HG02943 (cell line): ENCODE results near the gene RNF217.
"Not testable (repeated sequence)": the region's sequence is repeated elsewhere in the genome, so short reads cannot be mapped to it uniquely, and the experiment has no call there.

ENCODE experiments used
- ATAC-seq: cut with Tn5 transposase; IDR thresholded peaks from one replicate; pipeline ENCODE4 v1.9.1; 2021; ENCODE audit warnings: mild to moderate bottlenecking, low read depth, moderate library complexity; ENCODE audit not compliant: unreplicated experiment

Gene RNF217

DNA sequence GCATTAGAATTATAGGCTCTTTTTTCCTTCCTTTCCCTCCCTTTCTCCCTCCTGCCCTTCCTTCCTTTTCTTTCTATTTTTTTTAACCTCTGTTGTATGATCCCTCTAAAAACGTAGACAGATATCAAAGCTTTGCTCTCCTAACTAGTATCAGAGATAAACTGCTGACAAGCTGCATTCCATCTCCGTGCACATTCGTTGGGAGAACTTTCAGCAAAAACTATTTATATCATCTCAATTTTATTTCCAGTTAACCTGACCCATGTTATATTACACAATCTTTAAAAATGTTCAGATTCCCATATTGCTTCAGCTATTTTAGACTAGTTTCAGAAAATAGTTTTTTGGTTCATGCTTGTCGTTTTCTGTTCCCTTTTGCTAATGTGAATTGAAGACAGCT lies 47.3 kb downstream of the RNF217 start:
- ATAC-seq = no peak

GRCh38 chr6:125013938-125014660 lies 51.9 kb downstream of the RNF217 start:
- ATAC-seq = no peak

DNA sequence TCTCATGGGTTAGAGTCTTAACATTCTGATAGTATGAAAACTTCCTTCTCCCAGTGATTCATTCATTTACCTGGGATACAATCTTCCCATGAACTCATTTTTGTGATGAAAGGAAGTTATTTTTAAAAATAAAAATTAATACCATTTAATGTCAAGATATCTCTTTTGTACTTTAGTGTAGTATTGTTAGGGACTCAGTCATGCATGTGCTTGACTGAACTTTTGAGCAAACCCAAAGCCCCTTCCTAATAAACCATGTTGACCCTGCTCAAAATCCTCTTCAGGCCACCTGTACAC lies 52.4 kb downstream of the RNF217 start:
- no peak for ATAC-seq

DNA sequence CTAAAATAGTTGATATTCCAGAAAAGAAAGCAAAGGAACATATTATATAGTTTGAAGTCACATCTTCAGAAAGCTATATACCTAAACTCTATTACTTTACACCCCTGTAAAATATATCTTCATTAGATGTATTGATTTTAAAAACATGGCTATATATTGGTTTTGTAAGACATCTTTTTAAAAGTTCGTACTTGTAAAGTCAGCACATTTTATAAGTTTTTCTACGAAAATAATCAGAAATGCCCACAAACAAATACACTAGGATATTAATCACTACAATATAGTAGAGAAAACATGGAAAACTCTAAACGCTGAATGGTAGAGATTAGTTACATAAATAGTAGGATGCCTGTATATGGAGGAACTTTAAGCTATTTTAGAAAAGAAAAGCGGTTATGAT lies 52.9 kb downstream of the RNF217 start:
- no peak for ATAC-seq

GRCh38 chr6:125018136-125018535 lies 55.9 kb downstream of the RNF217 start:
- no peak for ATAC-seq

DNA sequence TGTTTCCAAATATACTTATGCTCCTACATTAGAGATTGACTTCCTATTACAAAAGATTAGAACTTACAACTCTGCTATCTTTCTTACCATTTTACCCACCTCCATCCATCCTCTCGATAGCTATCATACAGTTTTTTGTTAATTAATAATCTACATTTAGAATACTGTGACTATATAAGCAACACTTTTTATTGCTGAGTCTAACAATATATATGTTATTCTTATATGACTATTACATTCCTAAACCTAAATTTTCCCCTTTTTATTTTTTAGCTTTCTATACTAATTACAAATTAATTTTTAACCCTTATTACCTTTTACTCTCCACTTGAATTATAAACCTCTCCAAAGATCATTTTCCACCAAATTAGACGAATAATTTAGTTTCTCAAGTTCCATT lies 57.0 kb downstream of the RNF217 start:
- ATAC-seq = no peak

GRCh38 chr6:125019918-125020317 lies 57.7 kb downstream of the RNF217 start:
- ATAC-seq = no peak

DNA sequence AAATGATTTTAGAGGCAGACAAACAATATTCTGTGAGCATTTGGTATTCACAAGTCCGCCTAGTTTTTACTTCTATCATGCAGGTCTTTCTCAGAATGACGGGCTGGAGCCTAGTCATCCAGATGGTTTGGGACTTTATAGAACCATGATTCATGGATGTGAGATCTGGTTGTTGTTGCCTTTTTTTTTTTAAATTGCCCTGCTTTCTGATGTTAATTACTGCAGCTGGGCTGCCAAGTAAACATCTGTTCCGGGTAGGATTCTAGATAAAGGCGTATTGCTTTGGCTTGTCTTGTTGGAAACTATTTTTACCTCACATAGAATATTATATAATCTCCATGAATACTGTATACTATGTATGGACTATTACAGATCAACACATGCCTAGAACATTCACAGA lies 58.1 kb downstream of the RNF217 start:
- ATAC-seq = no peak

GRCh38 chr6:125022391-125022989 lies 60.3 kb downstream of the RNF217 start:
- no peak for ATAC-seq

GRCh38 chr6:125025164-125025854 lies 63.1 kb downstream of the RNF217 start:
- no peak for ATAC-seq

DNA sequence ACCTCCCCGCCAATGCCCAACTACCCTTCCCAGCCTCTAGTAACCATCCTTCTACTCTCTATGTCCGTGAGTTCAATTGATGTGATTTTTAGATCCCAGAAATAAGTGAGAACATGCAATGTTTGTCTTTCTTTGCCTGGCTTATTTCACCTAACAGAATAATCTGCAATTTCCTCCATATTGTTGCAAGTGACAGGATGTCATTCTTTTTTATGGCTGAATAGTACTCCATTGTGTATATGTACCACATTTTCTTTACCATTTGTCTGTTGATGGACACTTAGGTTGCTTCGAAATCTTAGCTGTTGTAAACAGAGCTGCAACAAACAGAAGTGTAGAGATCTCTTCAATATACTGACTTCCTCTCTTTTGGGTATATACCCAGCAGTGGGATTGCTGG lies 65.0 kb downstream of the RNF217 start:
- ATAC-seq = no peak

DNA sequence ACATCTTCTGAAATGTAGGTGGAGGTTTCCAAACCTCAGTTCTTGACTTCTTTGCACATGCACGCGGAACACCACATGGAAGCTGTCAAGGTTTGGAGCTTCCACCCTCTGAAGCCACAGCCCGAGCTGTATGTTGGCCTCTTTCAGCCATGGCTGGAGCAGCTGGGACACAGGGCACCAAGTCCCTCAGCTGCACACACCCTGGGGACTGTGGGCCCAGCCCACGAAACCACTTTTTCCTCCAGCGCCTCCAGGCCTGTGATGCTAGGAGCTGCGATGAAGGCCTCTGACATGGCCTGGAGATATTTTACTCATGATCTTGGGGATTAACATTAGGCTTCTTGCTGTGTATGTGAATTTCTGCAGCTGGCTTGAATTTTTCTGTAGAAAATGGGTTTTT lies 68.7 kb downstream of the RNF217 start:
- no peak for ATAC-seq

DNA sequence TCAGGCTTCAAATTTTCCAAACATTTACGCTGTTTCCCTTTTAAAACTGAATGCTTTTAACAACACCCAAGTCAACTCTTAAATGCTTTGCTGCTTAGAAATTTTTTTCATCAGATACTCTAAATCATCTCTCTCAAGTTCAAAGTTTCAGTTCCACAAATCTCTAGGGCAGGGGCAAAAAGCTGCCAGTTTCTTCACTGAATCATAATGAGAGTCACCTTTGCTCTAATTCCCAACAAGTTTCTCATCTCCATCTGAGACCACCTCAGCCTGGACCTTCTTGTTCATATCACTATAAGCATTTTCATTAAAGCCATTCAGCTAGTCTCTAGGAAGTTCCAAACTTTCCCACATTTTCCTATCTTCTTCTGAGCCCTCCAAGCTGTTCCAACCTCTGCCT lies 69.1 kb downstream of the RNF217 start:
- ATAC-seq = no peak

- ATAC-seq = not testable (repeated sequence)
Observed at GRCh38 chr6:125034929-125035328, 72.7 kb downstream of the RNF217 start.

- ATAC-seq = not testable (repeated sequence)
Observed at GRCh38 chr6:125036486-125036885, 74.2 kb downstream of the RNF217 start.

DNA sequence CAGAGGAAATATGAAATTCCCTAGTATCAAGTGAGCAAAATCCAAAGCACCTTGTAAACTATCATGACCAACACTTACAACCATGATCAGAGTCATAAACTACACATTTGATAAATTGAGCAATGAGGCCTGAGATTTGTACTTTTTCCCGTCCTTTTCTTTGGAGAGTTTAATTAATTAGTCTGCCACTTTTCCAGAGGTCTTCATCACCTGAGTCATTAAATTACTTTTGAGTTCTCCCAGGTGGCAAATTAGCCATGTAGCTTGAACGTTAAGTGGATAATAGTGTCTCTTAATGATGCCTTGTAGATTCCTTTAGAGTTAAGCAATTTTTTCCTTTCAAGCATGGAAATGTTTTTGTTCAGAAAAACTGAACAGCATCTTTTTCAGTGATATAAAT lies 75.6 kb downstream of the RNF217 start:
- no peak for ATAC-seq

GRCh38 chr6:125038925-125039324 lies 76.7 kb downstream of the RNF217 start:
- ATAC-seq = no peak

DNA sequence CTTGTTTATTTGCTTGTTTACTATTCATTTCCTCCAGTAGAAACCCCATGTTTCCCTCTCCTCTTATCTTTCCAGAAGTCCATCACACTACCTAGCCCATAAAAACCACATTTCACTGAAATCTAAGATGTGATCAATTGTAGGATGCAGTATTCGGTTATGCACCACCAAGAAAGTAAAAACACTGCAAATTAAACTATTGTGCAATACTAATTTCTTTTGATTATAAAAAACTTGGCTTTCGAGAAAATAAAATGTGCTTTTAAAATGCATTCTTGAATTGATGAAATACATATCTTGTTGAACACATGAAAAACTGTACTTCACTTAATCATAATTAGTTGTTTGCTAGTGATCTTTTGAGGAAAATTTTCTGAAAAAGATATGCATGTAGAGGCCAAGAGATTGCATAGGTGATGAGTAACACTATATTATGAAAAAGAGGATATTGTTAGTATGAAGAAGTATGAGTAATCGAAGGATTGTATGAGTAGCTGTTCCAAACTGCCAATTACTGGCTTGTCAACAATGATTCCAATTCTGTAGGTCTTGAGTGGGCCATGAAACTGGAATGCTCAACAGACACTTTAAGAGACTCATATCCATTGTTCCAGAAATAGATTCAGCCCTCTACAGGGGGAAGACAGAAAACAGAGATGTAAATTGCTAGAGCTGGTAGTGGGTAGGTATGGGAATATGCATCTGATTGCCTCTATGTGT lies 79.7 kb downstream of the RNF217 start:
- no peak for ATAC-seq

GRCh38 chr6:125044066-125044465 lies 81.8 kb downstream of the RNF217 start:
- ATAC-seq = no peak

GRCh38 chr6:125044667-125045066 lies 82.4 kb downstream of the RNF217 start:
- no peak for ATAC-seq
